GM23248 (cell line): ENCODE results near the gene AAGAB.

Experiments
- EZH2 ChIP-seq: fragments of 200-600 bp; sonication (generic); IDR thresholded peaks from 2 replicates; pipeline ENCODE4 v1.6.1; 2018; ENCODE audit warnings: antibody characterized with exemption, mild to moderate bottlenecking; ENCODE audit not compliant: insufficient read depth, poor library complexity, severe bottlenecking
- EZH2phosphoT487 ChIP-seq: fragments of 200-600 bp; sonication (generic); IDR thresholded peaks from 2 replicates; pipeline ENCODE4 v1.6.1; 2018; ENCODE audit warnings: antibody characterized with exemption, moderate library complexity, mild to moderate bottlenecking, low read depth; ENCODE audit not compliant: insufficient read depth

- TF ChIP-seq EZH2 (no peak), EZH2phosphoT487 (no peak)
Observed at GRCh38 chr15:67198157-67198754, 56.2 kb downstream of the AAGAB start.
